HepG2 (cell line): ENCODE measurements around the gene LMTK2. TPM values are rescaled to one million over a fixed set of nuclear protein-coding genes. Genes with fewer than 3 reads are reported as not detected.

Experiments used
- AGO1 ChIP-seq: fragments of 200-400 bp; formaldehyde crosslinking; IDR thresholded peaks from 2 replicates; pipeline ENCODE4 v1.6.1; 2017; ENCODE audit warnings: mild to moderate bottlenecking, low read depth, low read length, moderate library complexity; ENCODE audit not compliant: poor library complexity, severe bottlenecking
- ARHGAP35 ChIP-seq: sonication (generic); formaldehyde crosslinking; IDR thresholded peaks from 2 replicates; pipeline ENCODE4 v1.9.0; 2022; ENCODE audit warnings: mild to moderate bottlenecking, inconsistent platforms, moderate library complexity, missing genetic modification reagents, borderline replicate concordance
- ATAD3A ChIP-seq: sonication (generic); formaldehyde crosslinking; IDR thresholded peaks from 2 replicates; pipeline ENCODE4 v1.4.0; 2020; ENCODE audit warnings: missing genetic modification reagents
- ATF6 ChIP-seq: sonication (generic); formaldehyde crosslinking; conservative IDR thresholded peaks from 2 replicates; pipeline ENCODE4 v1.4.0; 2020; ENCODE audit warnings: missing genetic modification reagents
- DRAP1 ChIP-seq: IDR thresholded peaks from 2 replicates; pipeline ENCODE4 v1.6.1; 2016; ENCODE audit warnings: missing genetic modification reagents, missing compliant biosample characterization
- FIP1L1 ChIP-seq: fragments of 200-400 bp; formaldehyde crosslinking; IDR thresholded peaks from 2 replicates; pipeline ENCODE4 v1.6.1; 2018; ENCODE audit warnings: low read depth, mild to moderate bottlenecking, low read length, moderate library complexity, borderline replicate concordance; ENCODE audit not compliant: insufficient read depth
- JUN ChIP-seq: sonication (generic); formaldehyde crosslinking; IDR thresholded peaks from 2 replicates; pipeline ENCODE4 v1.4.0; 2020; ENCODE audit warnings: mild to moderate bottlenecking, missing genetic modification reagents
- MED13 ChIP-seq: sonication (generic); formaldehyde crosslinking; IDR thresholded peaks from 2 replicates; pipeline ENCODE4 v1.5.0; 2020; ENCODE audit warnings: missing genetic modification reagents
- MXD3 ChIP-seq: IDR thresholded peaks from 2 replicates; pipeline ENCODE4 v1.6.1; 2016; ENCODE audit warnings: mild to moderate bottlenecking, missing biosample characterization, missing genetic modification reagents
- RFX5 ChIP-seq: IDR thresholded peaks from 2 replicates; pipeline ENCODE4 v1.6.1; 2011; ENCODE audit warnings: low read depth, low read length, improper control_type of control experiment
- THAP9 ChIP-seq: sonication (generic); formaldehyde crosslinking; IDR thresholded peaks from 2 replicates; pipeline ENCODE4; 2020; ENCODE audit warnings: missing genetic modification reagents, mild to moderate bottlenecking, borderline replicate concordance
- TMF1 ChIP-seq: sonication (generic); formaldehyde crosslinking; IDR thresholded peaks from 2 replicates; pipeline ENCODE4 v1.8.1; 2022; ENCODE audit warnings: low read depth, missing genetic modification reagents
- XRCC5 ChIP-seq: fragments of 200-400 bp; formaldehyde crosslinking; optimal IDR thresholded peaks from 2 replicates; pipeline ENCODE3; 2017; ENCODE audit warnings: mild to moderate bottlenecking, low read length
- ZNF235 ChIP-seq: sonication (generic); formaldehyde crosslinking; IDR thresholded peaks from 2 replicates; pipeline ENCODE4 v1.8.1; 2023; ENCODE audit warnings: mild to moderate bottlenecking, missing genetic modification reagents, borderline replicate concordance
- ZNF552 ChIP-seq: sonication (generic); formaldehyde crosslinking; IDR thresholded peaks from 2 replicates; pipeline ENCODE4 v1.9.0; 2022; ENCODE audit warnings: missing genetic modification reagents, mild to moderate bottlenecking, borderline replicate concordance
- ZNF775 ChIP-seq: sonication (generic); formaldehyde crosslinking; IDR thresholded peaks from 2 replicates; pipeline ENCODE4 v1.4.0; 2020; ENCODE audit warnings: missing genetic modification reagents, mild to moderate bottlenecking, moderate library complexity, borderline replicate concordance
- ZNF800 ChIP-seq: sonication (generic); formaldehyde crosslinking; IDR thresholded peaks from 2 replicates; pipeline ENCODE4 v1.4.0; 2020; ENCODE audit warnings: missing genetic modification reagents
- ZSCAN5A ChIP-seq: sonication (generic); formaldehyde crosslinking; IDR thresholded peaks from 2 replicates; pipeline ENCODE4 v1.8.0; 2022; ENCODE audit warnings: mild to moderate bottlenecking, missing genetic modification reagents, borderline replicate concordance
- polyA plus RNA-seq, 8 experiments: library from polyadenylated mRNA; depleted of rRNA in 3 of 8; stranded (reverse) in 7 of 8; unstranded in 1 of 8; fragments of >200 nt; fragmentation: Illumina TruSeq in 4 of 8; extraction: Trizol in 4 of 8; gene quantifications; 2 replicates each; pipeline versions ENCODE4 v1.2.1 to v1.2.3, GENCODE V29; 2011 to 2016; ENCODE audit warnings: low read depth in 4 of 8, missing spikeins in 1 of 8, mixed read lengths in 1 of 8; ENCODE audit not compliant: insufficient read depth in 1 of 8
- total RNA-seq, 5 experiments: library from RNA; depleted of rRNA; stranded (reverse); fragments of >200 nt; fragmentation: Illumina TruSeq; extraction: Trizol; gene quantifications; 2 replicates each; pipeline ENCODE4 v1.2.3, GENCODE V29; 2016; ENCODE audit warnings: low read depth in 1 of 5

The LMTK2 gene
- total and polyA plus RNA-seq, 2 of the 13 experiments (the other 11 are each of a cell fraction or from before 2014, with no cell fraction given), result 9.5 to 11.7 TPM

GRCh38 chr7:98252425-98253054 lies 145.9 kb downstream of the LMTK2 start (continued):
- TF ChIP-seq ATF6 (CRISPR knock-in tag) (no peak), ZNF800 (CRISPR knock-in tag) (no peak), RFX5 (no peak), ZNF235 (CRISPR knock-in tag) (no peak), XRCC5 (peak; percentile 43), FIP1L1 (no peak), ZNF552 (CRISPR knock-in tag) (no peak), ZSCAN5A (CRISPR knock-in tag) (no peak), THAP9 (no peak), ATAD3A (no peak), DRAP1 (CRISPR knock-in tag) (no peak), MXD3 (CRISPR knock-in tag) (no peak), JUN (CRISPR knock-in tag) (no peak), MED13 (CRISPR knock-in tag) (no peak), AGO1 (no peak), ARHGAP35 (no peak), ZNF775 (CRISPR knock-in tag) (no peak), TMF1 (CRISPR knock-in tag) (peak; percentile 69)
